Amygdala (tissue), 56 donors: ENCODE results near the gene FAM184B.
"Not testable (repeated sequence)": the region's sequence is repeated elsewhere in the genome, so short reads cannot be mapped to it uniquely, and the experiment has no call there.

Source experiments
- DNase-seq, 56 donors: peaks; one replicate each; lab custom pipeline; 2025; lab: John Stamatoyannopoulos, UW

Gene FAM184B

GRCh38 chr4:17690135-17690534, 91.3 kb downstream of the FAM184B start:
- no peak for DNase-seq

- DNase-seq, result peak in 16 of 56 donors; percentile 2 to 32 (median 16)
Observed at GRCh38 chr4:17688011-17688441, 93.4 kb downstream of the FAM184B start.

- no peak for DNase-seq
Observed at GRCh38 chr4:17687237-17687857, 94.1 kb downstream of the FAM184B start.

DNA sequence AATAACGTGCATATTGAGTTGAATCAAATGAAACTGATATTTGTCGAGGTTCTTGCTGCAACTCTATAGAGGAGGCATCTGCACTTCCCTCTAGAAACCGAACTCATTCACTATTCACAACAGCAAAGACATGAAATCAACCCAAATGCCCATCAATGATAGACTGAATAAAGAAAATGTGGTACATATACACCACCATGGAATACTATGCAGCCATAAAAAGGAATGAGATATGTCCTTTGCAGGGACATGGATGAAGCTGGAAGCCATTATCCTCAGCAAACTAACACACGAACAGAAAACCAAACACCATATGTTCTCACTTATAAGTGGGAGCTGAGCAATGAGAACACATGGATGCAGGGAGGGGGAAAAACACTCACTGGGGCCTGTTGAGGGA, 96.8 kb downstream of the FAM184B start:
- DNase-seq, result not testable (repeated sequence)

DNA sequence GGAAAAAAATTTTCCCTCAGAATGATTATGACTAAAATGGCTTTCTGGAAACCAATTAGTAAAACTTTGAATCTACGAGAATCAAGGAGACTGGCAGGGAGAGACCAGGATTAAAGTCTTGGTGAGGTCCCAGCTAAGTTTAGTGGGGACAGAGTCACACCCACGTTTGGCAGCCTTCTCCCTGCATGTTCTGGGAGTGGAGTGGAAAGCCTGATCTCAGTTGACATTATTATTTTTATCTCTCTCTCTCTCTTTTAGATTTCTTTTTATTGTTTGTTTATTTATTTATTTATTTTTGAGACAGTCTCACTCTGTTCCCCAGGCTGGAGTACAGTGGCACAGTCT, 99.2 kb downstream of the FAM184B start:
- DNase-seq, result no peak

- no peak for DNase-seq
Observed at GRCh38 chr4:17681281-17682221, 99.9 kb downstream of the FAM184B start.

GRCh38 chr4:17680559-17681280, 100.7 kb downstream of the FAM184B start:
- DNase-seq, result no peak

- DNase-seq, result no peak
Observed at GRCh38 chr4:17670423-17670822, 111.0 kb downstream of the FAM184B start.

DNA sequence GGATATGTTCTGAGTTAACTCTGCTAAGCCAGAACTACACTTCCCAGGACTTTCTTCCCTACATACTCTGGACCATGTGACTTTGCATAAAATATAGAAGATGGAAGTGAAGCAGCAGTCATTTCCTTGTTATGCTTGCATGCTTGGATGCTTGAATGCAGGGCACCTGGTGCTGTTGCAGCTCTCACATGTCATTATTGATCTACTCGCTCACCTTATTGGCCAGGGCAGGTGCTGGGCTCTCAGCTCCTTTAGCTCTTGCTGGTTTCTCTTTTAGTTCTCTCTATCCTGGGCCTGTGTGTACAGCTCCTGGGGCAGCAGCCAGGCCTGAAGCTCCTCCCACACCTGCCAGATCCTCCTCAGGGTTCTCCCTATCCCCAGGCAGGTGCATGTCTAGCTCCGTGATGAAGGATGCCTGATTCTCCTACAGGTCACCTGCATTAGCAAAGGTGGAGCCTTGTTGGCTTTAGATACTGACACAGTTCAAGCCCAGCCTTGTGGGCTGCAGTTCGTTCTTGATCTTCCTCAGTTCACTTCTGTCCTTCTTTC, 113.7 kb downstream of the FAM184B start:
- no peak for DNase-seq

DNA sequence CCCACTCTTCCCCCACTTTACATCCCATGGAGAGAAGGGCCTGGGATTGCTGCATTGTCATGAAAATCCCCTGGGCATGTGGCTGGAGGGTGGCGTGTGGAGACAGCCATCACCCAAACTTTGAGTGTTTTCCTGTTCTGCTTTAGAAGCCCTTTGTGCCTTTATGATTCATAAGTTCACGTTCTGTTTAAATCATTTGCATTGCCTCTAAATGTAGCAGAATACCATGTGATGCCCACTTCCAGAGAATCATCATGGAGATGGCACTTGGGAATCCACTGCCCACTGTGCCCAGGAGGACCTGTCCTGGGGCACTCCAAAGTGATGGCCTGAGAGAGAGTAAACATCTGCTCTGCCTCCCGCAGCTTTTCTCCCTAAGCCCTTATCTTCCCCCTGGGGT, 114.2 kb downstream of the FAM184B start:
- DNase-seq, result no peak

DNA sequence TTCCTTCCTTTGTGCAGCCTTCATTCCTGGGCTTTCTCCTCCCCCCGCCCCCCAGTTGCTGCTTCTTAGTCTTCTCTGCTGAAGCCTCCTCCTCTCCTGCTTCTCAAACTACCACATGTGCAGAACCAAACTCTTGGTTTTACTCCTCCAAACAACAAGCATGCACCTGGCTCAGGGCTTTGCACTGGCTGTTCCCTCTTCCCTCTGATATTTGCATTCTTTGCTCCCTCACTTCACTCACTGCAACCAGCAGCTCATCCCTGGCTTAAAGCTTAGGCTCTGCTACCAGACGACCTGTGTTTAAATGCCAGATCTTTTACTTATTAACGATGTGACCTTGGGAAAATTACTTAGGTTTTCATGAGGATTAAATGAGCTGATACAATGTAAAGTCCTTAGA, 115.6 kb downstream of the FAM184B start:
- no peak for DNase-seq

GRCh38 chr4:17665346-17665745, 116.1 kb downstream of the FAM184B start:
- no peak for DNase-seq

DNA sequence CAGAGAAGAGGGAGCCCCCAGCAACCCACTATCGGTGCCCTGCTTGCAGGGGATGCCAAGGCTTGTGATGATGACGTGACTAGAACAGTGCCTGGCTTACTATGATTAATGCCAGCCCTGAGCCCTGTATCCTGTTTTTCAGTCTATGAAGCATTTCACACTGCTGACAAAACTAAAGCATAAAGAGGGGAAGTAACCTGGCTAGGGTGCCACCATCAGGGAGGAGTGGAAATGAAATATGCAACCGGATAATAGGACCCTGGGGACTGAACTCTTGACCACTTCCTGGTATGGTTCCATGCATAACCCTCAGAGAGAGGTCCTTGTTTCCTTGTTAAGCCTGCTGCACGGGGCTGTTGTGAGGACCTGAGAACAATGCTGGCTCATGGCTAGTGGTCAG, 116.7 kb downstream of the FAM184B start:
- DNase-seq, result no peak

DNA sequence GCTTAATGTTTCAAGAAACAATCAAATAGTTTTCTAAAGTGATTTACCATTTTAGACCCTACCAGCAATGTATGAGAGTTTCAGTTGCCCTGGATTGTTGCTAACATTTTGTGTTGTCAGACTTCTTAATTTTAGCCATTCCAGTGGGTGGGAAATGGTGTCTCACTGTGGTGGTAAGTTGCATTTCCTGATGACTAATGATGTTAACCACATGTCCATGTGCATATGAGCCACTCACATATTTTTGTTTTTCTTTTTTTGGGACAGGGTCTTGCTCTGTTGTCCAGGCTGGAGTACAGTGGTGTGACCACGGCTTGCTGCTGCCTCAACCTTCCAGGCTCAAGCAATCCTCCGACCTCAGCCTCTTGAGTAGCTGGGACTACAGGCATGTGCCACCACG, 118.7 kb downstream of the FAM184B start:
- no peak for DNase-seq

GRCh38 chr4:17659196-17659595, 122.2 kb downstream of the FAM184B start:
- DNase-seq, result not testable (repeated sequence)

- no peak for DNase-seq
Observed at GRCh38 chr4:17657849-17658248, 123.6 kb downstream of the FAM184B start.

- DNase-seq, result no peak
Observed at GRCh38 chr4:17657090-17657489, 124.3 kb downstream of the FAM184B start.

GRCh38 chr4:17654701-17655100, 126.7 kb downstream of the FAM184B start:
- DNase-seq, result no peak

GRCh38 chr4:17650406-17650805, 131.0 kb downstream of the FAM184B start:
- DNase-seq, result no peak

DNA sequence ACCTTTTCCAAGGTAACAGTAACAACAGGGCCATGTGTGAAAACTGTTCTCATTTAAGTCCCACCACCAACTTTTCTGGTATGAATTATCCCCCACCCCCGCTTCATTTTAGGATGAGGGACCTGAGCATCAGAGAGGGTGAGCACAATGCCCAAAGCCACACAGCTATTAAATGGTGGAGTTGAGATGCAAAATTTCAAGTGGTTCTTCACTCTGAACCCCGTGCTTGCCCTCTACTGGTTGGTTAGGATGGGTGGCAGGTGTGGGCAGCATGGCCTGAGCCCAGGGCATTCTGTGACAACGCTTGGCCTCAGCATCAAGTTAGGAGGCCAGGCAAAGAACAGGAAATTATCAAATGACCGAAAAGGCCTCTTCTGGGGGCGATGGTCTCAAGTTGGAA, 133.5 kb downstream of the FAM184B start:
- no peak for DNase-seq

DNA sequence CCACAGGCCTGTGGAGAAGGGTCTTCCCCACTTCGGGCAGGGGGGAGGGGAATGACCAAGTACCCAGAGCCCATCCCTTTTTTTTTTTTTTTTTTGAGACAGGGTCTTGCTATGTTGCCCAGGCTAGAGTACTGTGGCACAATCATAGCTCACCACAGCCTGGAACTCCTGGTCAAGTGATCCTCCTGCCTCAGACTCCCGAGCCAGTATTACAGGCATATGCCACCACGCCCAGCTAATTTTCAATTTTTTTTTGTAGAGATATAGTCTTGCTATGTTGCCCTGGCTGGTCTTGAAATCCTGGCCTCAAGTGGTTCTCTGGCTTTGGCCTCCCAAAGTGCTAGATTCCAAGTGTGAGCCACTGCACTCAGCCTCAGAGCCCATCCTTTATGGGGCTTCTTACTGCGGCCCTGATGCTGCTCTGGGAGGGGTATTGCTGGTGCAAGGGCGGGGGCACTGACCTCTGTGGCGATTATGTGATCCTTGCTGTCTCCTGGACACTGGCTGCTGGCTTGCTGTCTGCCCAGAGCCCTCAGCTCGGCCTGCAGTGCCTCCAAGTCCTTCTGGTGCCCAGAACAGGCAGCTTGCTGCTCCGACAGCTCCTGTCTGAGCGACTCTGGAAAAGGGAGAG, 134.1 kb downstream of the FAM184B start:
- no peak for DNase-seq
